ENCODE results near the gene HBS1L. TPM values are rescaled to one million over a fixed set of nuclear protein-coding genes. Genes with fewer than 3 reads are reported as not detected.

HBS1L gene
- total RNA-seq, 4 donors from 2014 or later: 30.1 to 55.1 (median 40.4) TPM

DNA sequence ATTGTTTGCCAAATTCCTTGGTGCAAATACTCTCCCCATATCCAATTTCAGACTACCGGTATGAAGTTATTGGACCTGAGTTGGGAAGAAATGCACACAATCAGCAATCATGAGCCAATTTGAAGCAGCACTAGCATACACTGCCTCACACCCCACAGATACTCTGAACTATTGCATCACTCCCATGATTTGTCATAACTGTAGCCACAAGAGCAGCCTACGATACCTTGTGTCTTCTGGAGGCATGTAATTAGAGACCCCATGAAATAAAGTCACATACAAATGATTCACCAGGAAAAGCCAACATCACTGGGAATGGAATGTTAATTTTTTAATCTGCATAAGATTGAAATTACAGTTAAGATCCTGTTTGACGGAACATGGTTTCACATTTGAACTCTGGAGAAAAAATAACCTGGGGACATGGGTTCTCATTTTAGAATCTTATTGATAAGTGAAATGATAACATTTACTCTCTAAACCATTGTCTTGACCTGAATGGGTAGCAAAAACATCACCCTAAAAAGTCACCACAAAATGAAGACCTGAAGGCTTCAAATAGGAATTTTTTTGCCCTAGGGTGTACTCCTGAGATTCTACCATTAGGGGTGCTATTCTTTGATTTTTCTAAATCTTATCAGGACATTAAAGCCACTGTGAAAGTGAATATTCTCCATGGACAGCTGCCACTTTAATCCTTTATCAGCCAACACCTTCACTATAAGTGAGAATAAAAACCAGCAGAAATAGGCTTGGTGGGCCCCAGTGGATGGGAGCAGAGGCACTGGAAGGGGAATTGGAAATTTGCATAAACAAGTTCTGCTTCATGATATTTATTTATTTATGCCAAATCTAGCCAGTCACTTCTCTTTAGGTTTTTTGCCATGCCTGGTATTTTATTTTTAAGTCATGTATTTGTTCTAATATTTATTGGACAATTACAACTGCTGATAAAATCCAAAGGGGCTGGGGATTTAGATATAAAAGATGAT, 34.5 kb upstream of the HBS1L start:
- intact Hi-C loops (cut with DNase I; ENCODE audit: low total_unique reads): no loop called here

DNA sequence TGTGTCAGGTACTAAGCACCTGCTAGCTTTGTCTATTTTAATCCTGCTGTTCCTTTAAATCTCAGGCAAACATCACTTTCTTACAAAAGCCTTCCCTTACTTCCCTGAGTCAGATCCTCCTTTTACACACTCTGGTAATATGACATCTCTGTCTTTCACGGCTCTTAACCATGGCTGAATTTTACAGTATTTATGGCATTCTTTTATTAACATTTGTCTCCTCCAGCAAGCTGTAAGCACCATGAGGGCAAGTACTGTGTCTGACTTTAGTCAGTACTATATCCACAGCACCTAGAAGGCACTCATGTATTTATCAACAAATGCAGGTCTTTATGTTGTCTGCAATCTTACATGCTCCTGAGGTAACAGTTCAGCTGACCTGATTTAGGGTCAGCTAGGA, 33.7 kb upstream of the HBS1L start:
- no peak for TF ChIP-seq POLR2A (IDR thresholded peaks at IDR 0.05)
- TF ChIP-seq, protein P1, sequence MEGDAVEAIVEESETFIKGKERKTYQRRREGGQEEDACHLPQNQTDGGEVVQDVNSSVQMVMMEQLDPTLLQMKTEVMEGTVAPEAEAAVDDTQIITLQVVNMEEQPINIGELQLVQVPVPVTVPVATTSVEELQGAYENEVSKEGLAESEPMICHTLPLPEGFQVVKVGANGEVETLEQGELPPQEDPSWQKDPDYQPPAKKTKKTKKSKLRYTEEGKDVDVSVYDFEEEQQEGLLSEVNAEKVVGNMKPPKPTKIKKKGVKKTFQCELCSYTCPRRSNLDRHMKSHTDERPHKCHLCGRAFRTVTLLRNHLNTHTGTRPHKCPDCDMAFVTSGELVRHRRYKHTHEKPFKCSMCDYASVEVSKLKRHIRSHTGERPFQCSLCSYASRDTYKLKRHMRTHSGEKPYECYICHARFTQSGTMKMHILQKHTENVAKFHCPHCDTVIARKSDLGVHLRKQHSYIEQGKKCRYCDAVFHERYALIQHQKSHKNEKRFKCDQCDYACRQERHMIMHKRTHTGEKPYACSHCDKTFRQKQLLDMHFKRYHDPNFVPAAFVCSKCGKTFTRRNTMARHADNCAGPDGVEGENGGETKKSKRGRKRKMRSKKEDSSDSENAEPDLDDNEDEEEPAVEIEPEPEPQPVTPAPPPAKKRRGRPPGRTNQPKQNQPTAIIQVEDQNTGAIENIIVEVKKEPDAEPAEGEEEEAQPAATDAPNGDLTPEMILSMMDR (IDR thresholded peaks at IDR 0.05): no peak
- no peak for DNase-seq (ENCODE audit: low spot score in 2 of 2)
- intact Hi-C loops (cut with DNase I; ENCODE audit: low total_unique reads): no loop called here
- H3K4me3 ChIP-seq (ENCODE audit: low read depth, poor library complexity, severe bottlenecking): no peak overlapping the region
- 58 to 68% methylated on average over 1 of the region's 1 CpG for WGBS, 2 donors

More for the DNA sequence above, 34.5 kb upstream of the HBS1L start:
- no peak for DNase-seq (ENCODE audit: low spot score in 2 of 2)
- TF ChIP-seq POLR2A (IDR thresholded peaks at IDR 0.05): no peak
- TF ChIP-seq, protein P1 (IDR thresholded peaks at IDR 0.05): no peak
- 67 to 77% methylated on average over 3 of the region's 3 CpGs for WGBS, 2 donors
- H3K4me3 ChIP-seq (ENCODE audit: low read depth, poor library complexity, severe bottlenecking): no peak overlapping the region

DNA sequence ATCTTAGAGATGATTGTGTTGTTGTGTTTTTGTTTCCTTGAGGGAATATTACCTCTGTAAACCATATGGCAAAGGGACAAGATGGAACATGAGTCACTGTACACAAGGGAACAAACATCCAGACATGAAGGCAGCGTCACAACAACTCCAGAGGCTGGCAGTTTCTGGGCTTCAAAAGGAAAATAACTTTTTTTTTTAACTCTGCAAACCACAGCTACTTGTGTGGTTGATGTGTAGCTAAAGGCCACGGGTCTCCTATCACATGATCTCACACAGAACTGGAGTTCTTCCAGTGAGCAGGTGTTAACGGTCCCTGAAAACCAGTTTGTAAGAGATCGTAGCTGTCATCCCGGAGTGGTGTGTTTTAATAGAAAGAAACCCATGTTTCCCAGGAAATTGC, 33.2 kb upstream of the HBS1L start:
- TF ChIP-seq POLR2A (IDR thresholded peaks at IDR 0.05): no peak
- TF ChIP-seq, protein P1 (IDR thresholded peaks at IDR 0.05): no peak
- no peak overlapping the region for H3K4me3 ChIP-seq (ENCODE audit: low read depth, poor library complexity, severe bottlenecking)
- WGBS, 2 donors: 28 to 37% methylated on average over 5 of the region's 5 CpGs
- intact Hi-C loops (cut with DNase I; ENCODE audit: low total_unique reads): no loop called here
- DNase-seq (ENCODE audit: low spot score in 2 of 2): no peak

DNA sequence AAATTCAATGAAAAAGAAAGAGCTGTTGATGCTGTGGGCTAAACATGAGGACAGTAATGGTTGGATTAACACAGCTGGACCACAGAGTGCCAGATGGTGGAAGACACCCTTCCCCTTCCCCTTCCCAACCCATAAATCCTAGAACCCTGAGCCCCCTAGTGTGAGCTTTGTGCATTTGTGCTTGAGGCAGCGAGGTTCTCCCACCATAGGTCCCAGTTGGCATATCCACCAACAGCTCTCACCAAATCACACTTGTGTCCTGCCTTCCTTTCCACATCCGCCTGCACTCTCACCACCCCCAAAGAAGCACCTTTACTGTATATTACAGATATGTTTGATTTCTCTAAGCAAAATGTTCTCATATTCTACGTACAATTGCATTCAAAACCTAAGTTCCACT, 32.8 kb upstream of the HBS1L start:
- DNase-seq (ENCODE audit: low spot score in 2 of 2): no peak
- intact Hi-C loops (cut with DNase I; ENCODE audit: low total_unique reads): no loop called here
- TF ChIP-seq, protein P1 (IDR thresholded peaks at IDR 0.05): no peak
- no peak for TF ChIP-seq POLR2A (IDR thresholded peaks at IDR 0.05)
- WGBS, 2 donors: 78 to 83% methylated on average over 3 of the region's 3 CpGs
- H3K4me3 ChIP-seq (ENCODE audit: low read depth, poor library complexity, severe bottlenecking): no peak overlapping the region

DNA sequence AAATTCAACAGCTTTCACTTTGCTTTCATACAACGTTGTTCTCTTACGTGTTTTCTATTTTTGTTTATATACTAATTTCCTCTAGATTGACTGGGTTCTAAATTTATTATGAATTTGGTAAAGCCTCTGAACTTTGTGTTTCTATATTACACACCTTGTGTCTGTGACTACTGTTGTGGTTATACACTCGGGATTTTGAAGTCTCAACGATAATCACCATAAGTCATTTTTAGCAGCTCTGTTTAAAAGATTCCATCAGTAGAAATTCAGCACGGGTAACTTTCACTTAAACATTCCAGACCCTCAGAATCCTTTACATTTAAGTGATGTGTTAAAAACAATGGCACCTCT, 31.8 kb upstream of the HBS1L start:
- no peak for TF ChIP-seq POLR2A (IDR thresholded peaks at IDR 0.05)
- TF ChIP-seq, protein P1 (IDR thresholded peaks at IDR 0.05): no peak
- intact Hi-C loops (cut with DNase I; ENCODE audit: low total_unique reads): no loop called here
- WGBS, 2 donors: 66 to 73% methylated on average over 5 of the region's 5 CpGs
- DNase-seq (ENCODE audit: low spot score in 2 of 2): no peak
- H3K4me3 ChIP-seq (ENCODE audit: low read depth, poor library complexity, severe bottlenecking): no peak overlapping the region
